Activated gamma-delta T cell (primary cell): ENCODE data around the gene ERG.

Experiments
- DNase-seq: peaks from one replicate; lab custom pipeline; 2025; lab: John Stamatoyannopoulos, UW

Gene ERG

DNA sequence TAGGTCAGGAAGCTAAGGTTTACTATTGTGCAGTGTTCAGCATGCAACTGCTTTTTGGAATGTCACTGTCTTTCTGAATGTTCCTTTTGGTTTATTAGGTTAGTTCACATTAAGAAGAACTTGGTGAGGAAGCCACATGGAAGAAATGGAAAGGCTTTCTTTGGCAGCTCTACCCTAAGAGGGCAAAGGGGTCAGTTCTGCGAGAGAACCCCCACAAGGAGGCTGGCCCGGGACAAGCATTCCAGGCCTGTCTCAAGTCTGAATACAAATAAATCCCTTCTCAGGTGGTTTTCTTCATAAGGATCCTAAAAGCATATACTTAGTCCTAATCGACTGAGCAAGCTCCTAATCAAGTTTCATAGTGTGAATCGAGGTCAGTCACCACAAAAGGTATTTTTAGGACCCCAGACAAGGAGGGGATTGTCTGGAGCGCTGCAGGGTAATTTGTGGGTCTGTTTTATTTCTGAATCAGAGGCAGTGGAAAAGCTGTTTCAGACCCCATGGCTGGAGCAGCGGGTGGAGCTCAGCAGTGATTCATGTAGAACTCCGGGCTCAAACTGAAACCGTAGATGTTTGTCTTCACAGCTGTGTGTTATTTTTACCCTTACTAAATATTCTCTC, 63.3 kb downstream of the ERG start:
- no peak for DNase-seq

DNA sequence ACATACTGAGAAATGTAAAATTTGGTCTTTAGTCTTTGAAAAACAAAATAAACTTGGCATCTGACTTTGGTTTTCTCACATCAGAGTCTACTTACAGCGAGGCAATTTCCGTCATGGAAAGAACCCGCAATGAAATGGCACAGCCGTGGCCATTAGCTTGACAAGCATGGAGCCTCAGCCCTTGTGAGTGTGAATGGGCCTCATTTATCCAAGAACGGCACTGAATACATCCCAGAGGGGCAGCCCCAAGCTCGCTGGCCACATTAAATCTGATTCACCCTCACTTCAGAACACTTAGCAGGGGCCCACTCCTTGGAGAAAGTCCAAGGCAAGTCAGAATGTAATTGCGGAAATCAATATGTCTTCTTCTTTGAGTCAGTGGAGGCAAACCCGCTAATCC, 64.8 kb downstream of the ERG start:
- no peak for DNase-seq

DNA sequence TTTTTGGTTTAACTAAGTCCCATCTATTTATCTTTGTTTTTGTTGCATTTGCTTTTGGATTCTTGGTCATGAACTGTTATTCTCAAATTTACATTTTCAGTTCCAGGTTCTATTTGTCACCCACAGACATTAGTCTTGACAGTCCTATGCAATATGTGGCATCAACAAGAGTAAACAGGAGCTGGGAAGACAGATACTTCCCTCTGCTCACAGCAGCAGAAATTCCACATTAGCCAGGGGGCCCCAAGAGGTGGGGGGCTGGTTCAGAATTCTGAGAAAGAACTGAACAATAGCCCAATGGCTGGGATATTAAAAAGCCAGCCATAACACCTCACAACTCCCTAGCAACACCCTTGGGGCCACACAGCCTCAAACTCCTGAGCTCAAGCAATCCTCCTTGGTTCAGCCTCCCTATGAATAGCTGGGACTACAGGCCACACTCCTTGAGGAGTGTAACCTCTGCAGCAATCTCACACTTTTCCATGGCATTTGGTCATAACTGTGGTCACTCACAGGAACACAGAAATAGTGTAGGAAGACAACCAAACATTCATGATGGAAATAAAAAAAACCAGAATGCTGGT, 67.8 kb downstream of the ERG start:
- DNase-seq: no peak

DNA sequence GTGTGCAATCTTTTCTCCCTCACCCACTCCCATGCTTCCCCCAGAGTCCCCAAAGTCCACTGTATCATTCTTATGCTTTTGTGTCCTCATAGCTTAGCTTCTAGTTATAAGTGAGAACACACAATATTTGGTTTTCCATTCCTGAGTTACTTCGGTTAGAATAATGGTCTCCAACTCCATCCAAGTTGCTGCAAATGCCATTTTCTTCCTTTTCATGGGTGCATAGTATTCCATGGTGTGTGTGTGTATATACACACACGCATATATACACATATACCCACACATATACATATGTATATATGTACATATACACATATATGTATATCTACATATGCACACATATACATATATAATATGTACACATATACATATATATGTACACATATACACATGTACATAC, 69.3 kb downstream of the ERG start:
- no peak for DNase-seq

DNA sequence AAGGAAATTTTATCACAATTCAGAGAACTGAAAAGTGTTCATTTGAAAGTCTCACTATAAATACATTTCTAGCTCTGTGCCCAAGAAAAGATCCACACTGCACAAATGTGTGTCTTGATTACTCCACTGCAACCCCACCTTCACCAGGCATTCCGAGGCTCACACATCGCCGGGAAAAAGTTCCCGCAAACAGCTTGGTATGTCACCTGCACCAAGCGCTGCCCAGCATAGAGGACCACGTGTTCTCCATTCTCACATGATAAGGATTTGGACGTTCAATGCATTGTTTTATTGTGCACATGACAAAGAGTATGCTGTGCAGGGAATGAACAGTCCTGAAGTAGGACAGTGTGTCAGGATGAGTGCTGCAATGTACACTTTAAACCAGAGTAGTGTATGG, 70.1 kb downstream of the ERG start:
- no peak for DNase-seq

DNA sequence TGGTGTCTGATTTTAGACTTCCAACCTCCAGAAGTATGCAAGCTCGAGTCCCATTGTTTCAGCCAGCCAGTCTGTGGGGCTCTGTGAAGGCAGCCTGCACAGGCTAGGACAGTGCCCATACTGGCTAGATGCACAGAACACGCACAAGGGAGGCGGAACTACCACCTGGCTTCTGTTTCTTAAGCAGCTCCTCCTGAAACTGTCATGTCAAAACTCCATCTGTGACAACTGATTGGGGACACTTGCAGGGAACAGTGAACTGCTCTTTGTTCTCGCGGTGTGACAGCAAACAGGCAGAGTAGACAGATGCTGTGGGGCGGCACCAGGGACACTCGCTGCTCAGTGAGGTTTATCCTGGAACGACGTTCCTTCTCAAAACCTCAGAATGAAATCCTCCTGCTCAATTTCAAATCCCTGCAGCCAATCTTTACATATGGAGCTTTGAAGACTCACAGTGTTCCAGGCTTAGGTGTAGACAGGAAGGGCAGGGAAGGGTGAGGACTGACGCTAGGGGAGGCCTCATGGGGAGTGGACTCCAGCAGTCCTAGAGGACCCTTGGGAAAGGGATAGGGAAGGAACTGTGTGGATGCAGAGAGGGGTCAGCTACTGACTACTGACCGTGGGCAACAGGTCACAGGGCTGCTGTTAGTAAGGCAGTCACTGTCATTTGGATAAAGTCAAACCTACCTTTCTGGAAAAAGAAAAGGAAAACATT, 73.8 kb downstream of the ERG start:
- DNase-seq: no peak

DNA sequence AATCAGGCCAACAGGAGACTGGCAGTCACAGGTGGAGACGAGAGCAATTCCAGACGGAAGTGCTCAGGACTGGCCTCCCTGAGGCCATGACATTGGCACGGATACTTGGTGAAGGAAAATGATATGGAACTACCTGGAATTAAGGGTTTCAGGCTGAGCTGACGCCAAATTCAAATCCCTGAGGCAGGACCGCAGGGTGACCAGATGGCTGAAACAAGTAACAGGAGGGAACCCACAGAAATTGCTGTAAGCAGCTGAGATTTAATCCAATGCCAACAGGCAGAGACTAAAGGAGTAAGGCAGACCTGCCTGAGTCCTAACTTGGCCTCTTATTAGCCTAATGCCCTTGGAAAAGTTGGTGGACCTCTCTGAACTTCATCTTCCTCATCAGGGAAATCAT, 76.2 kb downstream of the ERG start:
- DNase-seq: no peak

DNA sequence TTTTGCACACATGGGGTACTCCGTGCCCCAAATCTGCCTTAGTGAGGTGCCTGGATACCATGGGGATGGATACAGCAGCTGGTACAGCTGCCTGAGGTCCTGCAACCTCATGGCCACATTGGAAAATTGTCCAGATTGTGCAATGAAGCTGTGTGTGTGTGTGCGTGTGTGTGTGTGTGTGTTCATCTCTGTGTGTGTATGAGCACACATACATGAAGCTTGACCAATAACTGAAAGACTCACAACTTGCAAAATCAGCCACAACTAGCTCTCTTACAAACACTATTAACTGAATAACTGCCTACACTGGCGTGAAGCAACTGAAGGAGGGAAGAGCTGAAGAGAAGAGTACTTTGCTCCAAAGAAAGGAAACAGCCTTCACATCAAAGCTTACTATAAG, 78.1 kb downstream of the ERG start:
- no peak for DNase-seq

DNA sequence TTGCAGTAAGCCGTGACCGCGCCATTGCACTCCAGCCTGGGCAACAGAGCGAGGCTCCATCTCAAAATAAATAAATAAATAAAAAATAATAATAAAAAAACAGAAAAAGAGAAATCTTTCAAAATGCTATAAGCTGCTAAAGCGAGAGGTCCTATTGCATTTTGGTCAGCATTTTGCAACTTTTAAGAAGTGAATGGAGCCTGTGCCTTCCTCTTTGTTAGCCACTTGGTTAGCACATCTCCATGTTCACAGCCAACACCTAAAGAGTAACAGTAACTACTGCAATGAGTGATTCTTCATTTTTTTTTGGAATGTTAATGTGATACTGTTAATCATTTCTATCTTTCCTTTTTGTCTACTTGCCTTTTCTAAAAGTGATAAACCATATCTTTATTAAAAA, 80.6 kb downstream of the ERG start:
- DNase-seq: no peak

DNA sequence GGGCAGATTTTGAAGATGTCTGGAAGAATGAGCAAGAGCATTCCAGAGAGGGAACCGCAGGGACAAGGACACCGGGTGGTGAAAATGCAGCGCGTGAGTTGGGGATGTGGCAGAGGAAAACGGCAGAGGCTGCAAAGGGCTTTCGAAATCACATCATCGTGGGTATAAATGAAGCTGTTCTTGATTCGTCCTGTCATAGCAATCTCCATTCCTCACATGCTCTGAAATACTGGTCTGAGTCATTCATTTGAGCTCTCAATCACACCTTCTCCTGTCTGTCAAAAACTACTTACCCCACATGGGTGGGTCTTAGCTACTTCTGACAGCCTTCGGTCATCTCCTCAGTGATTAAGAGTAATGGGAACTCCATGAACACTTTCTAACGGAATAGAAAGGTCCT, 81.5 kb downstream of the ERG start:
- DNase-seq: no peak

DNA sequence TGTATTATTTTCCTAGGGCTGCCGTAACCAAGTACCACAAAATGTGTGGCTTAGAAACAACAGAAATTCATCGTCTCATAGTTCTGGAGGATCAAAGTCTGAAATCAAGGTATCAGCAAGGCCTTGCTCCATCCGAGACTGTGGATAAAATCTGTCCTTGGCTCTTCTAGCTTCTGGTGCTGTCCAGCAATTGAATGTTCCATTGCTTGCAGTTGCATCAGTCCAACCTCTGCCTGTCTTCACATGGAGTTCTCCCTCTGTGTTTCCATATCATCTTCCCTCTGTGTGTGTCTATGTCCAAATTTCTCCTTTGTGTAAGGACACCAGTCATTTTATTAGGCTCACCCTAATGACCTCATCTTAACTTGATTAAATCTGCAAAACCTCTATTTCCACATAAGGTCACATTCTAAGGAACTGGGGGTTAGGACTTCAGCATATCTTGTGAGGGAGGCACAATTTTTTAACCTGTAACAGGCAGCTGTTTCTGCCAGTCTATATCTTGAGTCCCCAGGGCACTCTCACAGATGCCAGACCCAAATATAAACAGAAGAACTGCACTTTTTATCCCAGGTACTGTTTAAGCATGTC, 84.2 kb downstream of the ERG start:
- no peak for DNase-seq

DNA sequence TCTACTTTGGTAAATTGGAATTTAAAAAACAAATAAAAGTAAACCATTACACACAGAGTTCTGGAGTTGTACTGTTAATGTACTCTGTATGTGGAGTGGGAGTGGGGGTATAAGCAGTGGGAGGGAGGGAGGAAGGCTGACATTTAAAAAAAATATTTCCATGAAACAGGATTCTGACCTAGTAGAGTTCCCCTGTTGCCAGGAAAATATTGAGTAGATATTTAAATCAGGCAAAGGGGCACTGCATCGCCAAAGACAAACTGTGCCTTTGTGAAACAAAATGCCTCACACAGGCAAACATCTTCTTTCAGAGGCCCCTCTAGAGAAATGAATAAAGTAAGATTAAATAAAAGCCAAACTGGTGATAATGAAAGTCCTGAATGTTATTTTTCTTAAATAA, 87.8 kb downstream of the ERG start:
- DNase-seq: no peak

DNA sequence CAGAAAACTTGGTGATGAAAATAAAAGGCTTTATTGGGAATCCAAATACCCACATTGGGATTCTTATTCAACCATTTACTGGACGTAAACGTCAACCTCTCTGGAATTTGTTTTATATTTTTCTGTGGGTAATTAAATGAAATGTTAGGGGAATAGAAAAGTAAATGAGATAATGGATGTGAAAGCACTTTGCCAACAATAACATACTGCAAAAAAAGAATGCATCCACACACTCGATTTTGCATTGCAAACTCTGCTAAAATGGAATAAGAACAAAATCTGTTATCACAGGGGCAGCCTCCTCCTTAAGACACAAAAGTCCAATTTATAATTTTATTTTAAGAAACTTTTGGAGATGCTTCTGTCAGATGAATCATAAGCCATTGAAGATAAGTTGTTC, 88.4 kb downstream of the ERG start:
- DNase-seq: no peak

DNA sequence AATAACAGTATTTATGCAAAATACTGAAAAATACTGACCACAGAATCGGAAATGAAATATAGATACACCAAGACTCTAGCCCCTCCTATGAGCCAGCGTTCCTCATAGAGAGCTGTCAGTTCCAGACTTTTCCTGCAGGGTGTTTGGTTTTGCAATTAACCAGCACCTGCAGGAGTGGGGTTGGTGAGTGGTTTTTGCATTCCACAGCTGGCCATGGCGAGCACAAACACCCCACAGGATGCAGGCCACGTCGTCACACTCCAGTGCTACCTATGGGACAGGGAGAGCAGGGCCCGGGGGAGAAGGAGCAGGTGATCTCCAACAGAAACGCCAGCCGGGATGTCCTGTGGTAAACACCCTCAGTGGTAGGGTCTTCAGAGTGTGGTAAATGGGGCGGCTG, 94.1 kb downstream of the ERG start:
- no peak for DNase-seq

DNA sequence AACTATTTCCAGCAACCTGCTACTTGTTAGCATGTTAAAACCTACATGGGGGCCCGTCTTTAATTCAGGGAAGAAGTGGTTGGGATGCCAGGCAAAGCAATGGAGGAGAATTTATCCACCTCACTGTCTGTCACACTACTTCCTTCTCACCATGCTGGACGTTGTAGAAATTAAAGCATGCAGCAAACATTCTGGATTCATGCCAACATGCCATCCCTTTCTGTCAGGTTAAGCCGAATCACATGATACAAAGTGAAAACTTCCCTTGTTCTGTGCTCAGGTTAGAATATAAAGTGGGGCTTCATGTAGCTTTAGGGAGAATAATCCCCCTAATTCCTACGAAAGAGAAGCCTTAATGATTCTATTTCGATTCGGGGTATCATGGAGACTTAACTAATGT, 95.5 kb downstream of the ERG start:
- DNase-seq: no peak

DNA sequence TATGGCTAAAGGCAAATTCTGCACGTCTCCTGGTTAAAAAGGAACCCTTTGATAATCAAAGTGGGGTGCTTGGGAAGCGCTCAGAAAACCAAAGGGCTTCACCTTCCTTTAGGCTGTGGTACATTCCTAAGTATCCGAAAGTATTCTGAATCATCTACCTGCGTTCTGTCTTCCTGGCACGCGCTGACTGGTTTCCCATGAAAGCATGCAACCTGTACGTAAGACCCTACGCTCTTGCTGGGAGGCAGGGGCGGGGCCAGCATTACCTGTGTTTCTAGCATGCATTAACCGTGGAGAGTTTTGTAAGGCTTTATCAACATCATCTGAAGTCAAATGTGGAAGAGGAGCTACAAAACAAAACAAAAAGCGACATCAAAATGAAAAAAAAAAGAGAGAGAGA, 96.0 kb downstream of the ERG start:
- no peak for DNase-seq

DNA sequence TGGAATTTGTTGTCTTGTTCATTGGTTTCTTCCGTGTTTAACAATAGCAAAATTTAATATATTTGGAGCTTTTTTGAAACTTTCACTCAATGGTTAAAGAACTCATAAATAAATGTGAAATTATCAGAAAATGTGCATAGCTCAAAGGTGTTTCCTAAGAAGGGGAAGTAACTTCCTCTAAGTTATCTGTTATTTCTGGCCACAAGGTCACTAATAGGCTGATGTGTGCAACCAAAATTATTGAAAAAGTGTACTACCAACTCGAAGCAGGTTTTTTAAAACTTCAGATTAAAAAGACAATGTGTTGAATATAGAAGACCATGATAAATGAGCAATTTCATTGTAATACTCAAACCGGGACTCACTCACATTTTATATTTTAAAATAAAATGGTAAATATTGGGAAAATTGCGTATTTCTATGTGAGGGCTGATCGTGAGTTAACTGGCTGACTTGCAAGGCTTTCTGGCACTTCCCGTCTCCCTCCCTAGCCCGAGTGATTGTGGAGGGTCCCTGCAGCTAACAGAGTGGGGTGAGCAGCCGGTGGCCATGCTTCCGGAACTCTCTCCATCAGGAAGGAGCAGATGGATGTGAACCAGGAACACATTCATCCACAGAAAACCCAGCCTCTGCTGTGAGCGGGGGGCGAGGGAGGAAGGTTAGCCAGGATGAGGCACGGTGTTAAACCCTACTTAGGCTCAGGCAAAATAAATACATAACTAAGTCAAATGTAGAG, 96.9 kb downstream of the ERG start:
- DNase-seq: no peak

DNA sequence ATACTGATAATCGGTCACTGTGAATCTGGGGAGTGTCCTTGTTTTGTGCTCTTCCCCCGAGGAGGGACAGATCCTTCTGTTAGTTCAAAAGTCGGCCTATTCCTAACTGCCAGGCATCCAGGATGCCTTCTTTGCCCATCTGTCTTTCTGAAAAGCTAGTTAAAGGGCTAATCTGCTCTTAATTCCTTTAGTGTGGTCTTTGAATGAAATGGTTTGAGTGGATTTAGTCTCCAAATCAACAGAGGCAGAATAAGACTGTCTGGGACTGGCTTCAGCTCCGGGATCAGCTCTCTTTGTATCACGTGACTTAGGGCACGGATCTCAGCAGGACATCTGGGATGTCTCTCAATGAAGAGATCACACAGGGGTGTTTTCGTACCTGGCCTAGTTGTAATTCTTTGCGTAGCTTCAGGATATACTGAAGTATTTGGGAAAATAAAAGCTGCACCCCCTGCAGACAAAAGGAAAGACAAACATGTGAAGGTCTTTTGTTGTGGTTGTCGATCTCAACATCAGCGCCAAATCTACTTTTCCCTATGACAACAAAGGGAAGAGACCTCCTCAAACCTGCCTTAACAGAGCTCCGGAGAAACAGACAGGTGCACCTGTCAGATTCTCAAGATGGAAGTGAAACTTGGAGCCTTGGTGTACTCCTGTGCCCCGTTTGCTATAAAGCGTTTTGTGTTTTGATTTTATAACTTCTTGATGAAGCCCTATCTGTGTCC, 97.9 kb downstream of the ERG start:
- DNase-seq: no peak

DNA sequence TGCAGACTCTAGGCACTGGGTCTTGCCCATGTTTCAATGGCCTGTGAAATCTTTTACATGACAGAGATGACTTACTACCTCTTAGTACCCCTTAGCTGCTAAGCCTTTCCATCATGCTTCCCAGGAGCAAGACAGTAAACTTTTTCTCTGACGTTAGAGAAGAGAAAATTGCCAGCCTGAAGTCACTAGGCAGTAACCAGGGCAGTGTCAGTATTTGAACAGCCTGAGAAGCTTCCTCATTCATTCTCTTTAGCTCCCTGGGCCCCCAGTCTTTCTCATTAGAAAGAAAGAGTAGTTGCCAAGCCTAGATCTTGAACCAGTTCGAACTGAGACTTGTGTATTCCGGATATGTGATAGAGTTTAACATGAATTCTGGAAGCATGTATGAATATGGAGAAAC, 99.2 kb downstream of the ERG start:
- no peak for DNase-seq

DNA sequence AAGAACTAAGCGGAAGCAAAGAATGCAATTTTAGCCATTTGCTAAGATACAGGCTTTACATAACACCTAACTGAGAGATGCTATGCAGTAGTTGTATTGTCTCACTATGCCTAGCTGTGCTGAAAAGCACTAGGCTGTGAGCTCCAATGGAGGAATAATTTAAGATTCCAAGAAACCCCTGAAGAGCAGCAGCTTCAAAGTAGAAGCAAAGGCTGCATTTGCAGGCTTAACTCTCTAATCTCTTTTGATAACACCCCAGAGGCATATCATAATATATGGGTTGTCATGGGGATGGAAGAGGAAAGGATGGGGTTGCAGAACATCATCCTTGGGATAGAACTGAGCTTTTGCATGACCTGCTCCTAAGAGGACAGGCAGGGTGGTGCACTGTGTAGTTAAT, 102.0 kb downstream of the ERG start:
- DNase-seq: no peak

DNA sequence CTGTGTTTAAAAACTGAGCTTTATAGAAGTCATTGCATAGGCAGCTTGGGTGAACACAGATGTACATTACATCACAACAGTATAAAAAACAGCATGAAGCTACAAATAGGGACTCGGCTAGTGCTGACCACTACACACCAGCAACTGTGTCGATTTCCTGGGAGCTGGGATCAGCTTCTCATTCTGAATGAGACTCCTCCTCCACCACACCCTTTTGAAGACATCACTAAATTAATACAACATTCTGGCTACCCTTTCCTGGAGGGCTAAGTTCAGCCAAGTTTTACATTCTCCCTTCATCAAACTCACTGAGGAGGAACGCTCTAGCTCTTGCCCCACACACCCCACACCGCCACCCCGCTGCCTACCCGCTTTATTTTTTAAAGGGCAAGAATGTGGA, 102.7 kb downstream of the ERG start:
- no peak for DNase-seq

DNA sequence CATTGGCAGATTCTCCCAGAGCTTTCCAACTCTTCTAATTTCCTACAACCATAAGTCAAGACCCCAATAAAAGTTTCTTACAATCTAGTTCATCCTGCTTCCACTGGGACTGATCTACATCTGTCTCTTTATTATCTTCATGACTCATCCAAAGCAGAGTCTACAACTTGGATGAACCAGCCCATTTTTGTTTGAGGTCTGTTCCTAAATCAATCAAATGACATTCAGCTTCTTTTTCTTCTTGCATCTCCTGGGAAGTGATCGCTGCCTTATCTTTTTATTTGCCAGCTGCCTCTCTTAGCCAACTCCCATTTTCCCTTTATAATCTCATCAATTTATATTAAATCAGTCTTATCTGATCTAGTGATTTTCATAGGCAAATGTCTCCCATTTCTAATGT, 105.6 kb downstream of the ERG start:
- no peak for DNase-seq
